Peyer's patch (tissue), 4 donors: ENCODE data around the gene FBLN5.

ENCODE experiments used
- POLR2A ChIP-seq, 2 donors: fragments of 450-650 bp; IDR thresholded peaks; one replicate each; pipeline ENCODE4 v1.5.1; 2017; ENCODE audit warnings: antibody characterized with exemption in 2 of 2, mild to moderate bottlenecking in 2 of 2, moderate library complexity in 2 of 2
- TF ChIP-seq, protein P1 (sequence below), 6 experiments: fragments of 450-650 bp in 4 of 6; fragments of 200-600 bp in 2 of 6; sonication (generic) in 1 of 6; IDR thresholded peaks; one replicate each; pipeline ENCODE4 v1.5.1; 2017 to 2019; ENCODE audit warnings: antibody characterized with exemption in 6 of 6, mild to moderate bottlenecking in 3 of 6, moderate library complexity in 1 of 6

DNA sequence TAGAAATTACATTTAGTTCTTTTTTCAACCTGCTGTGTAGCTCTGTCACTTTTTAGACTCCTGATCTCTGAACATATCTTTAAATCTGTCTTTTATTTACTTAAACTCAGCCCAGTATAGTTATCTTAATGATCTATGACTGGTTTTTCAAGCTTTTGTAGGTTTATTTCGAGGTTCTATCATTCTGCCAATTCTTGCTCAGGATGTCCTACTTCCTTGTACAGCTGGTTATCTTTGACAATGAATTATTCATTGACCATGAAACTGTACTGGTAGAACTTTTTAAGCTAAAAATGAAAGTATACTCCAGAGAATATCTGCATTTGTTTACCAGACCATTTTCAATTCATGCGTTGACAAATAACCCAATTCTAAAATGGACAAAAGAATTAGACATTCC, 118.0 kb downstream of the FBLN5 start:
- TF ChIP-seq, protein P1, sequence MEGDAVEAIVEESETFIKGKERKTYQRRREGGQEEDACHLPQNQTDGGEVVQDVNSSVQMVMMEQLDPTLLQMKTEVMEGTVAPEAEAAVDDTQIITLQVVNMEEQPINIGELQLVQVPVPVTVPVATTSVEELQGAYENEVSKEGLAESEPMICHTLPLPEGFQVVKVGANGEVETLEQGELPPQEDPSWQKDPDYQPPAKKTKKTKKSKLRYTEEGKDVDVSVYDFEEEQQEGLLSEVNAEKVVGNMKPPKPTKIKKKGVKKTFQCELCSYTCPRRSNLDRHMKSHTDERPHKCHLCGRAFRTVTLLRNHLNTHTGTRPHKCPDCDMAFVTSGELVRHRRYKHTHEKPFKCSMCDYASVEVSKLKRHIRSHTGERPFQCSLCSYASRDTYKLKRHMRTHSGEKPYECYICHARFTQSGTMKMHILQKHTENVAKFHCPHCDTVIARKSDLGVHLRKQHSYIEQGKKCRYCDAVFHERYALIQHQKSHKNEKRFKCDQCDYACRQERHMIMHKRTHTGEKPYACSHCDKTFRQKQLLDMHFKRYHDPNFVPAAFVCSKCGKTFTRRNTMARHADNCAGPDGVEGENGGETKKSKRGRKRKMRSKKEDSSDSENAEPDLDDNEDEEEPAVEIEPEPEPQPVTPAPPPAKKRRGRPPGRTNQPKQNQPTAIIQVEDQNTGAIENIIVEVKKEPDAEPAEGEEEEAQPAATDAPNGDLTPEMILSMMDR (IDR thresholded peaks at IDR 0.05) = no peak
- TF ChIP-seq POLR2A (IDR thresholded peaks at IDR 0.05) = no peak
